ENCODE data around the gene MAP4K5.

Gene MAP4K5

DNA sequence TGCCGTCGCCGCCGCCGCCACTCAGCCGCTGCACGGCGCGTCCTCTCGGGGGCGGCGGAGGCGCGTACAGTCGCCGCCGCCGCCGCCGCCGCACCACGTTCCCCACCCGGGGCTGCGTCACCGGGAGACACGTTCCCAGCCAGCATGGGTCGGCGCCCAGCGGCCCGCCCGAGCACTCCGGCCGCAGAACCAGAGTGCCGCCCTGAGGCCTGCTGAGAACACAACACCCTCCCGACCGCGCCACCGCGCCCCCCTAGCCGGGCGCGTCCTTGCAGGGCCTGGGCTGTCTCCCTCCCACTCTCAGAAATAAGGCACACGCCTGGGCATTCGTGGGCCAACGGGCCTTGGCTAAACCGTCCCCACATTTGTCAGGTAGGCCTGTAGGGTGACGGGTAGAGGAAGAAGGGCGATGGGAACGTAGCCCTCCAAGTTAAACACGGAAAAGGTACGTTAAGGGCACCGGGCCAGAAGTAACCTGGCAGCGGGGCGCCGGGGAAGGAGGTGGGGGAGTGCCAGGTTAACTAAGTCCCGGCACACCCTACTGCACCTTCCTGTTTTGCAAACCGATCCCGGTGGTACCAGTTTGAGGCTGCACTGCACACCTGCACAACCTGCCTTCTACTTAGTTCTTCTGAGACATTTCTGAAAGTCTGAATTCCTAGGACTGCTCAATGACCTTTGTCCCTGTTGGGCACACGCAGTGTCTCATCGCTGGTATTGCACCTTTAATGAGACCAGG lies at the start of gene MAP4K5:
Gene MAP4K5 (minus strand): TSS at position 68 of the 739 bp plus-strand sequence. CDS start 520 bp downstream, outside the sequence.
- TF ChIP-seq ARNTL (CRISPR knock-in tag; IDR thresholded peaks at IDR 0.05; ENCODE audit: borderline replicate concordance, low read depth): no peak
- TF ChIP-seq BACH2 (CRISPR knock-in tag; IDR thresholded peaks at IDR 0.05; ENCODE audit: borderline replicate concordance): no peak
- TF ChIP-seq, protein P1, sequence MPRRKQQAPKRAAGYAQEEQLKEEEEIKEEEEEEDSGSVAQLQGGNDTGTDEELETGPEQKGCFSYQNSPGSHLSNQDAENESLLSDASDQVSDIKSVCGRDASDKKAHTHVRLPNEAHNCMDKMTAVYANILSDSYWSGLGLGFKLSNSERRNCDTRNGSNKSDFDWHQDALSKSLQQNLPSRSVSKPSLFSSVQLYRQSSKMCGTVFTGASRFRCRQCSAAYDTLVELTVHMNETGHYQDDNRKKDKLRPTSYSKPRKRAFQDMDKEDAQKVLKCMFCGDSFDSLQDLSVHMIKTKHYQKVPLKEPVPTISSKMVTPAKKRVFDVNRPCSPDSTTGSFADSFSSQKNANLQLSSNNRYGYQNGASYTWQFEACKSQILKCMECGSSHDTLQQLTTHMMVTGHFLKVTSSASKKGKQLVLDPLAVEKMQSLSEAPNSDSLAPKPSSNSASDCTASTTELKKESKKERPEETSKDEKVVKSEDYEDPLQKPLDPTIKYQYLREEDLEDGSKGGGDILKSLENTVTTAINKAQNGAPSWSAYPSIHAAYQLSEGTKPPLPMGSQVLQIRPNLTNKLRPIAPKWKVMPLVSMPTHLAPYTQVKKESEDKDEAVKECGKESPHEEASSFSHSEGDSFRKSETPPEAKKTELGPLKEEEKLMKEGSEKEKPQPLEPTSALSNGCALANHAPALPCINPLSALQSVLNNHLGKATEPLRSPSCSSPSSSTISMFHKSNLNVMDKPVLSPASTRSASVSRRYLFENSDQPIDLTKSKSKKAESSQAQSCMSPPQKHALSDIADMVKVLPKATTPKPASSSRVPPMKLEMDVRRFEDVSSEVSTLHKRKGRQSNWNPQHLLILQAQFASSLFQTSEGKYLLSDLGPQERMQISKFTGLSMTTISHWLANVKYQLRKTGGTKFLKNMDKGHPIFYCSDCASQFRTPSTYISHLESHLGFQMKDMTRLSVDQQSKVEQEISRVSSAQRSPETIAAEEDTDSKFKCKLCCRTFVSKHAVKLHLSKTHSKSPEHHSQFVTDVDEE (CRISPR knock-in tag; IDR thresholded peaks at IDR 0.05): no peak
- no peak for TF ChIP-seq TCF4 (CRISPR knock-in tag; IDR thresholded peaks at IDR 0.05; ENCODE audit: borderline replicate concordance)
- TF ChIP-seq, protein P2, sequence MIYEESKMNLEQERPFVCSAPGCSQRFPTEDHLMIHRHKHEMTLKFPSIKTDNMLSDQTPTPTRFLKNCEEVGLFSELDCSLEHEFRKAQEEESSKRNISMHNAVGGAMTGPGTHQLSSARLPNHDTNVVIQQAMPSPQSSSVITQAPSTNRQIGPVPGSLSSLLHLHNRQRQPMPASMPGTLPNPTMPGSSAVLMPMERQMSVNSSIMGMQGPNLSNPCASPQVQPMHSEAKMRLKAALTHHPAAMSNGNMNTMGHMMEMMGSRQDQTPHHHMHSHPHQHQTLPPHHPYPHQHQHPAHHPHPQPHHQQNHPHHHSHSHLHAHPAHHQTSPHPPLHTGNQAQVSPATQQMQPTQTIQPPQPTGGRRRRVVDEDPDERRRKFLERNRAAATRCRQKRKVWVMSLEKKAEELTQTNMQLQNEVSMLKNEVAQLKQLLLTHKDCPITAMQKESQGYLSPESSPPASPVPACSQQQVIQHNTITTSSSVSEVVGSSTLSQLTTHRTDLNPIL (CRISPR knock-in tag; IDR thresholded peaks at IDR 0.05; ENCODE audit: low read depth): no peak
- TF ChIP-seq ZFP30 (CRISPR knock-in tag; IDR thresholded peaks at IDR 0.05): no peak
- no peak for TF ChIP-seq ISL1 (CRISPR knock-in tag; IDR thresholded peaks at IDR 0.05)
- TF ChIP-seq, protein P3, sequence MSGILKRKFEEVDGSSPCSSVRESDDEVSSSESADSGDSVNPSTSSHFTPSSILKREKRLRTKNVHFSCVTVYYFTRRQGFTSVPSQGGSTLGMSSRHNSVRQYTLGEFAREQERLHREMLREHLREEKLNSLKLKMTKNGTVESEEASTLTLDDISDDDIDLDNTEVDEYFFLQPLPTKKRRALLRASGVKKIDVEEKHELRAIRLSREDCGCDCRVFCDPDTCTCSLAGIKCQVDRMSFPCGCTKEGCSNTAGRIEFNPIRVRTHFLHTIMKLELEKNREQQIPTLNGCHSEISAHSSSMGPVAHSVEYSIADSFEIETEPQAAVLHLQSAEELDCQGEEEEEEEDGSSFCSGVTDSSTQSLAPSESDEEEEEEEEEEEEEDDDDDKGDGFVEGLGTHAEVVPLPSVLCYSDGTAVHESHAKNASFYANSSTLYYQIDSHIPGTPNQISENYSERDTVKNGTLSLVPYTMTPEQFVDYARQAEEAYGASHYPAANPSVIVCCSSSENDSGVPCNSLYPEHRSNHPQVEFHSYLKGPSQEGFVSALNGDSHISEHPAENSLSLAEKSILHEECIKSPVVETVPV (CRISPR knock-in tag; IDR thresholded peaks at IDR 0.05): no peak
- TF ChIP-seq OSR1 (CRISPR knock-in tag; IDR thresholded peaks at IDR 0.05): no peak
- TF ChIP-seq ZNF8 (CRISPR knock-in tag; IDR thresholded peaks at IDR 0.05): no peak
- no peak for TF ChIP-seq ZFP3 (CRISPR knock-in tag; IDR thresholded peaks at IDR 0.05)
- TF ChIP-seq PPARA (CRISPR knock-in tag; IDR thresholded peaks at IDR 0.05; ENCODE audit: borderline replicate concordance): no peak
- ATAC-seq: peak; percentile 91

DNA sequence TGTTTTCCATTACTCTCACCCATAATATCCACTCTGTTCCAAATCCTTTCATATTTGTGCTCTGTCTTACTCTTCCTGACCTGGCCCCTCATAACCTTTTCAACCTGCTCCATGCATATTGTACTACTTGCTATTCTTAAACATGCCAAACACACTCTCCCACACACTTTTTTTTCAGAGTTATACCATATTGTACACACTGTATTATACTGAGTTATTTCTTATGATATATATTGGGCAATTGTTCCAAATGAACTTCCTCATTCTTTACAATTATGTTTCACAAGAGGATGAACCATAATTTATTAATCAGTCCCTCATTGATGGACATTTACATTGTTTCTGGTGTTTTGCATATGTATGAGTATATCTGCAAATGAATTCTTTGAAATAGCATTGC lies 46.1 kb upstream of the MAP4K5 start:
- TF ChIP-seq, protein P4, sequence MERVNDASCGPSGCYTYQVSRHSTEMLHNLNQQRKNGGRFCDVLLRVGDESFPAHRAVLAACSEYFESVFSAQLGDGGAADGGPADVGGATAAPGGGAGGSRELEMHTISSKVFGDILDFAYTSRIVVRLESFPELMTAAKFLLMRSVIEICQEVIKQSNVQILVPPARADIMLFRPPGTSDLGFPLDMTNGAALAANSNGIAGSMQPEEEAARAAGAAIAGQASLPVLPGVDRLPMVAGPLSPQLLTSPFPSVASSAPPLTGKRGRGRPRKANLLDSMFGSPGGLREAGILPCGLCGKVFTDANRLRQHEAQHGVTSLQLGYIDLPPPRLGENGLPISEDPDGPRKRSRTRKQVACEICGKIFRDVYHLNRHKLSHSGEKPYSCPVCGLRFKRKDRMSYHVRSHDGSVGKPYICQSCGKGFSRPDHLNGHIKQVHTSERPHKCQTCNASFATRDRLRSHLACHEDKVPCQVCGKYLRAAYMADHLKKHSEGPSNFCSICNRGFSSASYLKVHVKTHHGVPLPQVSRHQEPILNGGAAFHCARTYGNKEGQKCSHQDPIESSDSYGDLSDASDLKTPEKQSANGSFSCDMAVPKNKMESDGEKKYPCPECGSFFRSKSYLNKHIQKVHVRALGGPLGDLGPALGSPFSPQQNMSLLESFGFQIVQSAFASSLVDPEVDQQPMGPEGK (CRISPR knock-in tag; IDR thresholded peaks at IDR 0.05; ENCODE audit: borderline replicate concordance): no peak
- TF ChIP-seq, protein P3 (CRISPR knock-in tag; IDR thresholded peaks at IDR 0.05): no peak
- TF ChIP-seq ZFP3 (CRISPR knock-in tag; IDR thresholded peaks at IDR 0.05) (no peak), PPARA (CRISPR knock-in tag; IDR thresholded peaks at IDR 0.05; ENCODE audit: borderline replicate concordance) (no peak), ZNF8 (CRISPR knock-in tag; IDR thresholded peaks at IDR 0.05) (no peak), ZC3H10 (CRISPR knock-in tag; IDR thresholded peaks at IDR 0.05) (no peak), TOX (CRISPR knock-in tag; IDR thresholded peaks at IDR 0.05; ENCODE audit: borderline replicate concordance) (no peak), ZNF565 (CRISPR knock-in tag; conservative IDR thresholded peaks at IDR 0.05; ENCODE audit: low read depth) (no peak), SNAI2 (CRISPR knock-in tag; IDR thresholded peaks at IDR 0.05) (no peak), GLIS3 (CRISPR knock-in tag; IDR thresholded peaks at IDR 0.05) (no peak), TCF4 (CRISPR knock-in tag; IDR thresholded peaks at IDR 0.05; ENCODE audit: borderline replicate concordance) (no peak)
- TF ChIP-seq, protein P2 (CRISPR knock-in tag; IDR thresholded peaks at IDR 0.05; ENCODE audit: low read depth): no peak
- ATAC-seq: no peak
